MCF 10A (cell line): ENCODE measurements around the gene MED12L. TPM values are rescaled to one million over a fixed set of nuclear protein-coding genes. Genes with fewer than 3 reads are reported as not detected.

Source experiments
- BruUV-seq: library from RNA; stranded (reverse); fragments of 400-500 nt; replicated peaks from 2 replicates; lab custom pipeline; 2021; lab: Mats Ljungman, UMichigan
- CTCF ChIA-PET: fragments of 300-600 bp; sonication (Branson Sonifier 250); formaldehyde crosslinking; extraction: SDS; loops from one replicate; lab custom pipeline; 2021; ENCODE audit warnings: antibody characterized with exemption, inconsistent platforms; lab: Yijun Ruan, JAX
- POLR2A ChIA-PET: fragments of 300-600, 350-650 bp; sonication (Branson Sonifier 250); formaldehyde crosslinking; extraction: SDS; loops from one replicate; lab custom pipeline; 2020; ENCODE audit warnings: antibody characterized with exemption, inconsistent platforms; lab: Yijun Ruan, JAX
- DNase-seq: peaks from one replicate; pipeline ENCODE4 v3.0.0-alpha.2; 2018; ENCODE audit not compliant: unreplicated experiment
- H3K27ac Mint-ChIP-seq: one replicate; pipeline ENCODE4 v1.8.0; 2022; ENCODE audit warnings: mild to moderate bottlenecking, low read depth, mixed read lengths; ENCODE audit not compliant: unreplicated experiment
- H3K27me3 Mint-ChIP-seq: one replicate; pipeline ENCODE4 v1.8.0; 2022; ENCODE audit warnings: mixed read lengths; ENCODE audit not compliant: insufficient read depth, unreplicated experiment
- H3K36me3 Mint-ChIP-seq: one replicate; pipeline ENCODE4 v1.8.0; 2022; ENCODE audit warnings: mild to moderate bottlenecking, moderate library complexity, mixed read lengths; ENCODE audit not compliant: insufficient read depth, unreplicated experiment
- H3K4me1 Mint-ChIP-seq: one replicate; pipeline ENCODE4 v1.8.0; 2022; ENCODE audit warnings: mixed read lengths; ENCODE audit not compliant: insufficient read depth, unreplicated experiment
- H3K4me3 Mint-ChIP-seq: one replicate; pipeline ENCODE4 v1.8.0; 2022; ENCODE audit warnings: mild to moderate bottlenecking, moderate library complexity, mixed read lengths; ENCODE audit not compliant: unreplicated experiment
- H3K9me3 Mint-ChIP-seq: one replicate; pipeline ENCODE4 v1.8.0; 2022; ENCODE audit warnings: mixed read lengths; ENCODE audit not compliant: unreplicated experiment
- CTCF ChIP-seq: fragments of 200-600 bp; IDR thresholded peaks from one replicate; pipeline ENCODE4 v1.8.0; 2022; ENCODE audit warnings: antibody characterized with exemption, mild to moderate bottlenecking; ENCODE audit not compliant: unreplicated experiment
- intact Hi-C: fragments of 100-400 bp; cut with micrococcal nuclease; formaldehyde crosslinking; loops from 2 replicates; pipeline ENCODE4 v1.14.1; 2022
- total RNA-seq: library from RNA; stranded (reverse); gene quantifications from 2 replicates; pipeline ENCODE4 v1.2.3, GENCODE V29; 2022

MED12L gene
- total RNA-seq, 1 experiment from 2014 or later, result 0.47 TPM

GRCh38 chr3:151087648-151088047 is 2.2 kb downstream of the MED12L start:
- no peak for TF ChIP-seq CTCF
- intact Hi-C loops, result loop anchor here (5.0 kb wide), 1 partner anchor 50 kb away; no protein-coding TSS in a partner anchor
- Mint-ChIP-seq H3K9me3 (no peaks in the 10 kb centered on the region), H3K36me3 (no peaks in the 10 kb centered on the region), H3K27ac (no peak overlapping the region), H3K4me1 (peaks cover 4% of the 10 kb centered on the region), H3K27me3 (peaks cover 11% of the 10 kb centered on the region), H3K4me3 (no peak overlapping the region)
- ChIA-PET POLR2A (interaction anchor here (1.3 kb wide), 1 partner anchor 132 kb away, joined by 4 read pairs; no protein-coding TSS in a partner anchor), CTCF (interaction anchor here (0.6 to 2.9 kb wide), 10 partner anchors 12 to 383 kb away, joined by 3 to 17 read pairs (median 4); no protein-coding TSS in a partner anchor)
- BruUV-seq, result no TSS peak
- DNase-seq, result no peak

- POLR2A ChIA-PET, result no interaction called here
- Mint-ChIP-seq H3K36me3 (no peaks in the 10 kb centered on the region), H3K4me1 (peaks cover under 1% of the 10 kb centered on the region), H3K27ac (no peak overlapping the region), H3K4me3 (no peak overlapping the region), H3K9me3 (no peaks in the 10 kb centered on the region), H3K27me3 (peaks cover 5% of the 10 kb centered on the region)
- CTCF ChIA-PET, result interaction anchor here (0.6 to 1.5 kb wide), 4 partner anchors 13 to 566 kb away, joined by 3 read pairs; no protein-coding TSS in a partner anchor
- DNase-seq, result no peak
- BruUV-seq, result no TSS peak
- TF ChIP-seq CTCF, result no peak
- intact Hi-C loops, result no loop called here
Observed at GRCh38 chr3:151091685-151092345, 6.4 kb downstream of the MED12L start.

DNA sequence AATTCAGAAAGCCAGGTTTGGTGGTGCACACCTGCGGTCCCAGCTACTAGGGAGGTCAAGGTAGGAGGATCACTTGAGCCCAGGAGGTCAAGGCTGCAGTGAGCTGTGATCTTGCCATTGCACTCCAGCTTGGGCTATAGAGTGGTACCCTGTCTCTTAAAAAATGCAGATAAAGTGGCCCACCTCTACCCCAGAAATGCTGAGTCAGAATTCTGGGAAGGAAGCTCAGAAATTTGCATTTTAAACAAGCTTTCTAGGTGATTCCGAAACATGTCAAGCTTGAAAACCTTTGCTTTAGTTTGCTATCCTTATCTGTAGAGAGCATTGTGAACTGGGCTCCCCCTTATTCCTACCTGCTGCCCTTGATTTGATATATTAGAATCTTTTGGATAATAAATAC is 7.7 kb downstream of the MED12L start:
- Mint-ChIP-seq H3K4me1 (no peaks in the 10 kb centered on the region), H3K9me3 (no peaks in the 10 kb centered on the region), H3K27me3 (peaks cover 10% of the 10 kb centered on the region), H3K36me3 (no peaks in the 10 kb centered on the region), H3K27ac (no peak overlapping the region), H3K4me3 (no peak overlapping the region)
- no TSS peak for BruUV-seq
- intact Hi-C loops, result no loop called here
- CTCF ChIA-PET, result interaction anchor here (0.6 to 1.5 kb wide), 2 partner anchors 11 to 257 kb away, joined by 3 read pairs; no protein-coding TSS in a partner anchor
- POLR2A ChIA-PET, result no interaction called here
- TF ChIP-seq CTCF, result no peak
- DNase-seq, result no peak

GRCh38 chr3:151093905-151094304 is 8.4 kb downstream of the MED12L start:
- POLR2A ChIA-PET, result interaction anchor here (2.1 kb wide), 1 partner anchor 8 kb away, joined by 9 read pairs; the partner anchor contains the start of gene MED12L
- Mint-ChIP-seq H3K4me1 (no peaks in the 10 kb centered on the region), H3K9me3 (no peaks in the 10 kb centered on the region), H3K27ac (no peak overlapping the region), H3K4me3 (no peak overlapping the region), H3K36me3 (no peaks in the 10 kb centered on the region), H3K27me3 (peaks cover 18% of the 10 kb centered on the region)
- TF ChIP-seq CTCF, result no peak
- BruUV-seq, result no TSS peak
- no peak for DNase-seq
- intact Hi-C loops, result no loop called here
- CTCF ChIA-PET, result interaction anchor here (0.5 kb wide), 1 partner anchor 189 kb away, joined by 4 read pairs; no protein-coding TSS in a partner anchor
